HCEC 1CT (cell line): ENCODE measurements around the gene HACD1.

ENCODE experiments used
- DNase-seq: peaks from one replicate; pipeline ENCODE4 v3.0.0-alpha.2; 2017

HACD1 gene

DNA sequence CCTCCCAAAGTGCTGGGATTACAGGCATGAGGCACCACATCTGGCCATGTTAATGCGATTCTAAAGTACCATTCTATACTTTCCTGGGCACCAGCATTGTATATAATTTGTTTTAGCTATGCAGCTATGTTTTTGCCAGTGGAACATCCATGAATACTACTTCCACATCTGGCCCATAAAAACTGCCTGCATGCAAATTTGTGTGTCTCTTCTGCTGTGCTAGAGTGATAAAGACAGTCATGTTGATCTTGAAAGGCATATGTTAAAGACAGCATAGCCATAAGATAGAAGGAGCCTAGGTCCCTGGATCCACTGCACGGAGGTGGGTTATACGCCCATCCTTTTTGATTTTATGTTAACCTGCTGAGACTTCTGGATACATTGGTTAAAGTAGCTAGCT lies 52.3 kb downstream of the HACD1 start:
- no peak for DNase-seq

GRCh38 chr10:17563452-17563851 lies 53.7 kb downstream of the HACD1 start:
- DNase-seq, result no peak

- DNase-seq, result peak; percentile 38
Observed at GRCh38 chr10:17562614-17563013, 54.6 kb downstream of the HACD1 start.

- DNase-seq, result no peak
Observed at GRCh38 chr10:17561111-17561510, 56.1 kb downstream of the HACD1 start.

- no peak for DNase-seq
Observed at GRCh38 chr10:17557459-17557858, 59.7 kb downstream of the HACD1 start.

- DNase-seq, result no peak
Observed at GRCh38 chr10:17548770-17549169, 68.4 kb downstream of the HACD1 start.

DNA sequence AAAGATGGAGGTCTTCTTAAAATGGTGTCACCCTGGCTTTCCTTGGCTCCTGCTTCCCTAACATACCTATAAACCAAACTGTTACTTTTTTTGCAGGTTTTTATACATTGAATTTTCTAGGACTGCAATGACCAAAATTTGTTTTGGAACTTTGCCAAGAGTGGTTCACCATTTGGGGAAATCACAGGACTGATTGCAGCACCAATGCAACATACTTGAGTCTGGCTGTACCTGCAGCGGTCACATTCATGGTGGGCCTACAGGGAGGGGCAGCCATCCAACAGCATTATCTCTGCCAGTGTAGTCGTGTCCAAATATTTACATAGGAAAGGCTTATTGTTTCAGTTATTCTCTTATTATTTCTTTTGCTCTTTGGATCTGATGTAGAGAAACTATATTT lies 69.0 kb downstream of the HACD1 start:
- DNase-seq, result no peak

- no peak for DNase-seq
Observed at GRCh38 chr10:17547060-17547459, 70.1 kb downstream of the HACD1 start.

DNA sequence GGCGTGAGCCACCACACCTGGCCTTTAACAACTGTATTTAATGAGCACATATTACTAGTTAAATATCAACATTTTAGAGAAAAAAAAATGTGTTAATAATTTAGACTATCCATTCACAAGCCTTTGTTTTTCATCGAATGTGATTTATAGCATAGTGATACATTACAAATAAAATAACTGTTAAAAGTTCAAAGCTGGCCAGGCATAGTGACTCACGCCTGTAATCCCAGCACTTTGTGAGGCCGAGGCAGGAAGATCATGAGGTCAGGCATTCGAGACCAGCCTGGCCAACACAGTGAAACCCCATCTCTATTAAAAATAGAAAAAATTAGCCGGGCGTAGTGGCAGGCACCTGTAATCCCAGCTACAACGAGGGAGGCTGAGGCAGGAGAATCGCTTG lies 72.7 kb downstream of the HACD1 start:
- DNase-seq, result peak; percentile 56
